Testis (tissue), 3 donors: Measurements from ENCODE around the gene CAMK2N2. TPM values are rescaled to one million over a fixed set of nuclear protein-coding genes. Genes with fewer than 3 reads are reported as not detected.

Experiments
- DNase-seq: peaks from one replicate; pipeline ENCODE4 v3.0.0-alpha.2; 2019
- H3K27ac ChIP-seq, 2 donors: fragments of 200-600 bp; sonication (generic); one replicate each; pipeline ENCODE4 v1.5.1; 2019
- H3K27me3 ChIP-seq: fragments of 200-600 bp; sonication (generic); one replicate; pipeline ENCODE4 v1.5.1; 2019
- H3K36me3 ChIP-seq: fragments of 200-600 bp; sonication (generic); one replicate; pipeline ENCODE4 v1.5.1; 2017; ENCODE audit warnings: low read depth; ENCODE audit errors: missing control alignments
- H3K4me1 ChIP-seq: fragments of 200-600 bp; sonication (generic); one replicate; pipeline ENCODE4 v1.5.1; 2019
- H3K4me3 ChIP-seq, 2 donors: fragments of 200-600 bp; sonication (generic); one replicate each; pipeline ENCODE4 v1.5.1; 2017 to 2019
- H3K9me3 ChIP-seq: fragments of 200-600 bp; sonication (generic); one replicate; pipeline ENCODE4 v1.5.1; 2017
- CTCF ChIP-seq, 3 experiments: fragments of 450-650 bp in 2 of 3; fragments of 200-600 bp in 1 of 3; sonication (generic) in 1 of 3; IDR thresholded peaks; one replicate each; pipeline ENCODE4 v1.5.1; 2016 to 2019; ENCODE audit warnings: antibody characterized with exemption in 3 of 3, mild to moderate bottlenecking in 2 of 3, moderate library complexity in 1 of 3
- POLR2A ChIP-seq: fragments of 450-650 bp; IDR thresholded peaks from one replicate; pipeline ENCODE4 v1.6.1; 2017; ENCODE audit warnings: antibody characterized with exemption, mild to moderate bottlenecking, moderate library complexity
- WGBS, 2 donors: methylation state at CpG; one replicate each; pipeline ENCODE4 v1.1.5; 2018; 5-methylcytosine and 5-hydroxymethylcytosine counted together
- intact Hi-C: fragments of 100-400 bp; cut with DNase I; formaldehyde crosslinking; loops from one replicate; pipeline ENCODE4 v1.15.1; 2023; ENCODE audit warnings: low total_unique reads
- polyA plus RNA-seq: library from polyadenylated mRNA; stranded (reverse); fragments of 350-450 nt; fragmentation: Illumina TruSeq; extraction: RNeasy Lipid Tissue Mini Kit (QIAGEN cat#74804); gene quantifications from one replicate; pipeline ENCODE4 v1.2.3, GENCODE V29; 2014; ENCODE audit warnings: low read depth, low replicate concordance; ENCODE audit not compliant: insufficient read depth
- total RNA-seq, 2 donors: library from RNA; depleted of rRNA; stranded (reverse); fragments of >200 nt; gene quantifications; one replicate each; pipeline ENCODE4 v1.2.3, GENCODE V29; 2016

CAMK2N2 gene
- total and polyA plus RNA-seq, 3 donors from 2014 or later = 0.24 to 0.40 TPM; not detected in 1

GRCh38 chr3:184305577-184305976 is 44.2 kb upstream of the CAMK2N2 start:
- Histone ChIP-seq H3K27ac (no peak overlapping the region), H3K27me3 (no peaks in the 10 kb centered on the region), H3K36me3 (no peaks in the 10 kb centered on the region), H3K9me3 (no peaks in the 10 kb centered on the region), H3K4me1 (peaks cover 7% of the 10 kb centered on the region), H3K4me3 (no peak overlapping the region)
- TF ChIP-seq POLR2A (no peak), CTCF (IDR thresholded peaks at IDR 0.05) (peak; percentile 16 to 39 (median 30))
- no peak for DNase-seq
- intact Hi-C loops = no loop called here
- 47 to 63% methylated on average over 1 of the region's 1 CpG for WGBS, 2 donors

- intact Hi-C loops = no loop called here
- peaks cover 10% of the 10 kb centered on the region for H3K4me1 ChIP-seq
- no peak overlapping the region for H3K27ac ChIP-seq
- no peaks in the 10 kb centered on the region for H3K9me3 ChIP-seq
- H3K4me3 ChIP-seq = no peak overlapping the region
- H3K36me3 ChIP-seq = no peaks in the 10 kb centered on the region
- DNase-seq = no peak
- TF ChIP-seq POLR2A (no peak), CTCF (IDR thresholded peaks at IDR 0.05) (no peak)
- 63 to 75% methylated on average over 3 of the region's 3 CpGs for WGBS, 2 donors
- no peaks in the 10 kb centered on the region for H3K27me3 ChIP-seq
Observed at GRCh38 chr3:184300378-184300720, 39.0 kb upstream of the CAMK2N2 start.

- H3K27me3 ChIP-seq = no peaks in the 10 kb centered on the region
- TF ChIP-seq POLR2A (no peak), CTCF (IDR thresholded peaks at IDR 0.05) (no peak)
- H3K4me1 ChIP-seq = peaks cover 10% of the 10 kb centered on the region
- intact Hi-C loops = no loop called here
- DNase-seq = no peak
- peak overlapping the region; percentile 89 to 91 for H3K4me3 ChIP-seq
- H3K9me3 ChIP-seq = no peaks in the 10 kb centered on the region
- WGBS, 2 donors = 15% methylated on average over 22 to 29 of the region's 29 CpGs
- H3K27ac ChIP-seq = peak overlapping the region; percentile 65 to 79
- no peaks in the 10 kb centered on the region for H3K36me3 ChIP-seq
Observed at GRCh38 chr3:184299488-184300377, 38.4 kb upstream of the CAMK2N2 start.

GRCh38 chr3:184298759-184299487 is 37.6 kb upstream of the CAMK2N2 start, which contains the start of gene PSMD2:
Gene PSMD2, plus strand, starts transcription at chr3:184299241. Its CDS starts 26 bp downstream, at chr3:184299267.
- 0% methylated on average over 31 to 77 of the region's 78 CpGs for WGBS, 2 donors
- TF ChIP-seq POLR2A (no peak), CTCF (IDR thresholded peaks at IDR 0.05) (no peak)
- Histone ChIP-seq H3K4me1 (peaks cover 10% of the 10 kb centered on the region), H3K4me3 (peak within 1 kb of the TSS; percentile 89 to 91), H3K27ac (peak within 1 kb of the TSS; percentile 79 to 88), H3K27me3 (no peaks in the 10 kb centered on the region), H3K36me3 (no peaks in the 10 kb centered on the region), H3K9me3 (no peaks in the 10 kb centered on the region)
- intact Hi-C loops = no loop called here
- peak; percentile 99 for DNase-seq
